ENCODE data around the gene S100A13. TPM values are rescaled to one million over a fixed set of nuclear protein-coding genes. Genes with fewer than 3 reads are reported as not detected.
"Not testable (repeated sequence)": the region's sequence is repeated elsewhere in the genome, so short reads cannot be mapped to it uniquely, and the experiment has no call there.

Gene S100A13
- total RNA-seq, 2 donors from 2014 or later, result 169 to 197 TPM

GRCh38 chr1:153583976-153584375, 43.3 kb downstream of the S100A13 start:
- intact Hi-C loops (cut with DNase I), result no loop called here
- DNase-seq (no peak), ATAC-seq (no peak)

- ATAC-seq; DNase-seq; intact Hi-C loops (cut with DNase I): not testable (repeated sequence)
These were observed 43.8 kb downstream of the S100A13 start for GRCh38 chr1:153583514-153583913.

GRCh38 chr1:153582836-153583235, 44.5 kb downstream of the S100A13 start:
- intact Hi-C loops (cut with DNase I); DNase-seq; ATAC-seq: not testable (repeated sequence)

GRCh38 chr1:153578936-153579335, 48.4 kb downstream of the S100A13 start:
- ATAC-seq (no peak), DNase-seq (no peak)
- intact Hi-C loops (cut with DNase I), result loop anchor here in 1 of 2 donors (10.0 kb wide), 1 partner anchor 86 kb away; no protein-coding TSS in a partner anchor

GRCh38 chr1:153578490-153578889, 48.8 kb downstream of the S100A13 start:
- ATAC-seq (no peak), DNase-seq (no peak)
- intact Hi-C loops (cut with DNase I), result loop anchor here in 1 of 2 donors (10.0 kb wide), 1 partner anchor 86 kb away; no protein-coding TSS in a partner anchor

- peak; percentile 42 to 93 for ATAC-seq
- peak; percentile 26 for DNase-seq
- intact Hi-C loops (cut with DNase I), result loop anchor here in 1 of 2 donors (10.0 kb wide), 1 partner anchor 87 kb away; no protein-coding TSS in a partner anchor
These were observed 49.7 kb downstream of the S100A13 start for GRCh38 chr1:153577624-153578051.

GRCh38 chr1:153577138-153577537, 50.2 kb downstream of the S100A13 start:
- ATAC-seq (no peak), DNase-seq (no peak)
- intact Hi-C loops (cut with DNase I), result loop anchor here in 1 of 2 donors (10.0 kb wide), 1 partner anchor 88 kb away; no protein-coding TSS in a partner anchor

GRCh38 chr1:153575497-153575896, 51.8 kb downstream of the S100A13 start:
- not testable (repeated sequence) for DNase-seq, ATAC-seq
- intact Hi-C loops (cut with DNase I), result loop anchor here in 1 of 2 donors (10.0 kb wide), 1 partner anchor 89 kb away; no protein-coding TSS in a partner anchor

- not testable (repeated sequence) for DNase-seq, ATAC-seq
- intact Hi-C loops (cut with DNase I), result loop anchor here in 1 of 2 donors (10.0 kb wide), 1 partner anchor 90 kb away; no protein-coding TSS in a partner anchor
These were observed 52.2 kb downstream of the S100A13 start for GRCh38 chr1:153575081-153575491.

- DNase-seq, result no peak
- no peak for ATAC-seq
- intact Hi-C loops (cut with DNase I), result loop anchor here in 1 of 2 donors (5.0 to 10.0 kb wide), 2 partner anchors 44 to 91 kb away; partner anchors contain the start of gene S100A14
These were observed 54.0 kb downstream of the S100A13 start for GRCh38 chr1:153573351-153573750.

- ATAC-seq (peak; percentile 81 to 90), DNase-seq (peak; percentile 87)
- intact Hi-C loops (cut with DNase I), result loop anchor here in 1 of 2 donors (5.0 to 10.0 kb wide), 2 partner anchors 45 to 92 kb away; partner anchors contain the start of gene S100A14
These were observed 54.7 kb downstream of the S100A13 start for GRCh38 chr1:153572569-153573015.

GRCh38 chr1:153571706-153572105, 55.6 kb downstream of the S100A13 start:
- DNase-seq (no peak), ATAC-seq (no peak)
- intact Hi-C loops (cut with DNase I), result loop anchor here in 1 of 2 donors (5.0 to 10.0 kb wide), 2 partner anchors 46 to 93 kb away; partner anchors contain the start of gene S100A14

- DNase-seq, result no peak
- intact Hi-C loops (cut with DNase I), result loop anchor here in 1 of 2 donors (5.0 to 10.0 kb wide), 2 partner anchors 46 to 94 kb away; partner anchors contain the start of gene S100A14
- no peak for ATAC-seq
These were observed 56.4 kb downstream of the S100A13 start for GRCh38 chr1:153570874-153571273.

- DNase-seq (no peak), ATAC-seq (no peak)
- intact Hi-C loops (cut with DNase I), result loop anchor here (2.0 to 5.0 kb wide), 3 partner anchors 37 to 217 kb away; no protein-coding TSS in a partner anchor
These were observed 57.8 kb downstream of the S100A13 start for GRCh38 chr1:153569465-153569864.

Other genes with a start within 250 kb of the S100A13 start
- gene S100A8, start 236.4 kb downstream of the S100A13 start, total RNA-seq, result 100 to 1,000 TPM; 112 to 201 TPM
- gene S100A7A, start 211.0 kb downstream of the S100A13 start, total RNA-seq, result not detected
- gene S100A7, start 166.9 kb downstream of the S100A13 start, total RNA-seq, result not detected
- 100 to 1,000 TPM; 449 to 518 TPM for gene S100A6, start 91.5 kb downstream of the S100A13 start, total RNA-seq
- not detected for gene S100A5, start 86.6 kb downstream of the S100A13 start, total RNA-seq
- gene S100A4, start 81.7 kb downstream of the S100A13 start, total RNA-seq, result 100 to 1,000 TPM; 206 to 332 TPM
- gene S100A3, start 78.2 kb downstream of the S100A13 start, total RNA-seq, result 1 to 10 TPM in 1 of 2 donors, under 1 TPM in 1; 0.77 to 3.3 TPM
- gene S100A2, start 61.7 kb downstream of the S100A13 start, total RNA-seq, result under 1 TPM in 1 of 2 donors, not detected in 1; 0.84 TPM
- gene S100A16, start 14.4 kb downstream of the S100A13 start, total RNA-seq, result 10 to 100 TPM; 48.2 to 64.7 TPM
- 1 to 10 TPM; 1.8 to 5.8 TPM for gene S100A14, start 11.2 kb downstream of the S100A13 start, total RNA-seq
- gene S100A1, start 929 bp upstream of the S100A13 start, total RNA-seq, result 1,000 to 10,000 TPM; 1,254 to 1,508 TPM
- 10 to 100 TPM; 60.1 to 61.9 TPM for gene CHTOP, start 6.6 kb upstream of the S100A13 start, total RNA-seq
- gene SNAPIN, start 31.2 kb upstream of the S100A13 start, total RNA-seq, result 10 to 100 TPM; 45.3 to 46.0 TPM
- 10 to 100 TPM; 63.7 to 91.7 TPM for gene ILF2, start 43.5 kb upstream of the S100A13 start, total RNA-seq
- 10 to 100 TPM; 28.5 to 39.0 TPM for gene NPR1, start 51.2 kb upstream of the S100A13 start, total RNA-seq
- 10 to 100 TPM; 28.2 to 34.1 TPM for gene INTS3, start 100.5 kb upstream of the S100A13 start, total RNA-seq
- 10 to 100 TPM; 22.9 to 26.5 TPM for gene SLC27A3, start 147.9 kb upstream of the S100A13 start, total RNA-seq

All from left cardiac atrium (tissue), 4 donors.